Fibroblast of lung (primary cell): ENCODE results near the gene TLR2. TPM values are rescaled to one million over a fixed set of nuclear protein-coding genes. Genes with fewer than 3 reads are reported as not detected.

Experiments used
- DNase-seq, 2 donors: peaks; one replicate each; pipeline versions ENCODE4 v3.0.0 to v3.0.0-alpha.2; 2010; ENCODE audit warnings: low read depth in 2 of 2
- H2AFZ ChIP-seq: 2 replicates; pipeline ENCODE4 v1.5.1; 2012; ENCODE audit warnings: low read length, control low read depth, inconsistent platforms
- H3K27ac ChIP-seq: 2 replicates; pipeline ENCODE4 v1.5.1; 2011; ENCODE audit warnings: low read length, control low read depth; ENCODE audit not compliant: insufficient read depth
- H3K27me3 ChIP-seq: 2 replicates; pipeline ENCODE4 v1.5.1; 2011; ENCODE audit warnings: mild to moderate bottlenecking, low read length; ENCODE audit not compliant: control insufficient read depth, insufficient read depth
- H3K36me3 ChIP-seq: 2 replicates; pipeline ENCODE4 v1.5.1; 2011; ENCODE audit warnings: low read length; ENCODE audit not compliant: control insufficient read depth, insufficient read depth
- H3K4me1 ChIP-seq: 2 replicates; pipeline ENCODE4 v1.5.1; 2011; ENCODE audit warnings: low read length; ENCODE audit not compliant: control insufficient read depth, insufficient read depth; ENCODE audit errors: extremely low read depth
- H3K4me2 ChIP-seq: 2 replicates; pipeline ENCODE4 v1.5.1; 2011; ENCODE audit warnings: low read length, control low read depth; ENCODE audit not compliant: insufficient read depth; ENCODE audit errors: extremely low read depth
- H3K4me3 ChIP-seq, 4 experiments: fragments of 200-600 bp in 1 of 4; sonication (generic) in 1 of 4; replicated peaks in 1 of 4; 2 replicates each; pipeline ENCODE4 v1.5.1; 2011 to 2016; ENCODE audit warnings: low read length in 4 of 4, low read depth in 3 of 4, mild to moderate bottlenecking in 3 of 4, control low read depth in 2 of 4, inconsistent platforms in 1 of 4, mixed read lengths in 1 of 4; ENCODE audit not compliant: insufficient read depth in 1 of 4; ENCODE audit errors: control extremely low read depth in 1 of 4
- H3K79me2 ChIP-seq: 2 replicates; pipeline ENCODE4 v1.5.1; 2012; ENCODE audit warnings: mild to moderate bottlenecking, low read length, inconsistent platforms; ENCODE audit not compliant: control insufficient read depth, insufficient read depth
- H3K9ac ChIP-seq: 2 replicates; pipeline ENCODE4 v1.5.1; 2011; ENCODE audit warnings: mild to moderate bottlenecking, low read length, control low read depth; ENCODE audit not compliant: insufficient read depth
- H3K9me3 ChIP-seq: 2 replicates; pipeline ENCODE4 v1.5.1; 2012; ENCODE audit warnings: low read depth, low read length; ENCODE audit not compliant: control insufficient read depth, insufficient read depth
- H4K20me1 ChIP-seq: 2 replicates; pipeline ENCODE4 v1.5.1; 2011; ENCODE audit warnings: low read length; ENCODE audit not compliant: control insufficient read depth, insufficient read depth; ENCODE audit errors: extremely low read depth
- CTCF ChIP-seq, 2 donors: IDR thresholded peaks in 1 of 2; conservative IDR thresholded peaks in 1 of 2; 1 replicate in 1 of 2; 2 replicates in 1 of 2; pipeline ENCODE4 v1.5.1; 2011 to 2012; ENCODE audit warnings: low read length in 2 of 2, control low read depth in 1 of 2, inconsistent platforms in 1 of 2, low read depth in 1 of 2, mild to moderate bottlenecking in 1 of 2
- EZH2 ChIP-seq: IDR thresholded peaks from 2 replicates; pipeline ENCODE4 v1.5.1; 2012; ENCODE audit warnings: low read length, control low read depth, mild to moderate bottlenecking; ENCODE audit errors: missing control alignments
- polyA plus RNA-seq, 2 donors: library from polyadenylated mRNA; depleted of rRNA in 1 of 2; stranded (reverse) in 1 of 2; unstranded in 1 of 2; fragments of >200 nt; gene quantifications; 2 replicates each; pipeline ENCODE4 v1.2.1, GENCODE V29; 2011 to 2012; ENCODE audit warnings: missing spikeins in 1 of 2
- total RNA-seq: library from RNA; depleted of rRNA; stranded (reverse); fragments of >200 nt; gene quantifications from 2 replicates; pipeline ENCODE4 v1.2.1, GENCODE V29; 2014

Gene TLR2
- total and polyA plus RNA-seq, 2 donors (not counting 1 experiment from before 2014, with no cell fraction given): under 0.01 to 0.17 TPM

- Histone ChIP-seq H4K20me1 (no peaks in the 10 kb centered on the region), H3K9ac (no peak overlapping the region), H3K36me3 (peaks cover 3% of the 10 kb centered on the region), H3K27me3 (no peaks in the 10 kb centered on the region), H3K4me2 (no peak overlapping the region), H2AFZ (no peak overlapping the region), H3K79me2 (no peaks in the 10 kb centered on the region), H3K9me3 (no peaks in the 10 kb centered on the region), H3K27ac (no peak overlapping the region), H3K4me1 (no peaks in the 10 kb centered on the region), H3K4me3 (no peak overlapping the region)
- TF ChIP-seq EZH2 (no peak), CTCF (conservative IDR thresholded peaks at IDR 0.05 in 1 of 2, IDR thresholded peaks at IDR 0.05 in 1 of 2; ENCODE audit: low read depth in 1 of 2, low read length in 2 of 2) (no peak)
- no peak for DNase-seq
Measured at GRCh38 chr4:153638999-153639398, 45.1 kb upstream of the TLR2 start.

DNA sequence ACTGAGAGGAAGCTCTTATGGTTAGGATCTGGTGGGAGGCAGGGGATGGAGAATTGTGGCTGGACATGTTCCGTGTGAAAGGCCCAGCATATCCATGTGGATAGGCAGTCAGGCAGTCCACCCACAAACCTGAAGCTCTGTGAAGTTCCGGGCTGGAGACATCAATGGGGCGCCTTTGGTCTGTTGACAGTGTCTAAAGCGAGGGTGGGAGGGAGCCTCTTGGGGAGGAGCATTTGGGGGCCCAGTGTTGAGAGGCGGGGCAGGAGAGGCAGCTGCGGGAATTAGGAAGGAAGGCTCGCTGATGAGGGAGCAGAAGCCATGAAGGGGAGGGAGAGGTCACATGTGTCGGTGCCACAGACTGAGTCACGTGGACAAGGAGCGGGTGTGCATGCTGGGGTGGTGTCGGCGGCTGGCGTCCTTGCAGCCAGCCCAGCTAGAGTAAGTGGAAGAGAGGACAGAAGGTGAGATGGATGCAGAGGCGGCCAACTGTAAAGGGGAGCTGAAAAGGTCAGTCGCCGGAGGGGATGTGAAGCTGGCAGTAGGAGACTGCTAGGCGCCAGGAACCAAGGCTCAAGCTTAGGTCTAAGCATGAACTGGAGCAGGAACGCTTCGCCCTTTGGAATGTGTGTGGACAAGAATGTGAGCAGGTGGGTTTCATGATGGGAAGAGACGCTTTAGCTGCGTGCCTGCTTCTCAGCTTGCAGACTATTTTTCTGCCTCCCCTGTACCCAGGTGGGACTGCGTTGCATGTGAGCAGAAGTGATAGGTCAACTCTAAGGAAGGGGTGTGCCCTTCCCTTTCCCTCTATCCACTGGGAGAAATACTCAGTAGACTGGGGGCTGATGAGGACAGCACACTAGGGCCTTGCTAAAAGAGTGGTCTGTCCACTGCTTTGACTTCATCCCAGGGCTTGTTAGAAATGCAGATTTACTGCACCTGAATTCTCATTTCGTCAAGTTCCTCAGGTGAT, 44.0 kb upstream of the TLR2 start:
- Histone ChIP-seq H3K9ac (no peak overlapping the region), H3K4me2 (no peak overlapping the region), H3K79me2 (no peaks in the 10 kb centered on the region), H2AFZ (no peak overlapping the region), H3K4me1 (no peaks in the 10 kb centered on the region), H4K20me1 (no peaks in the 10 kb centered on the region), H3K4me3 (no peak overlapping the region), H3K36me3 (peaks cover 3% of the 10 kb centered on the region), H3K27me3 (no peaks in the 10 kb centered on the region), H3K9me3 (no peaks in the 10 kb centered on the region), H3K27ac (no peak overlapping the region)
- TF ChIP-seq EZH2 (no peak), CTCF (conservative IDR thresholded peaks at IDR 0.05 in 1 of 2, IDR thresholded peaks at IDR 0.05 in 1 of 2; ENCODE audit: low read depth in 1 of 2, low read length in 2 of 2) (no peak)
- DNase-seq: no peak

- no peaks in the 10 kb centered on the region for H3K79me2 ChIP-seq
- no peak overlapping the region for H3K4me3 ChIP-seq
- no peak overlapping the region for H3K4me2 ChIP-seq
- H3K27me3 ChIP-seq: no peaks in the 10 kb centered on the region
- TF ChIP-seq CTCF (conservative IDR thresholded peaks at IDR 0.05 in 1 of 2, IDR thresholded peaks at IDR 0.05 in 1 of 2; ENCODE audit: low read depth in 1 of 2, low read length in 2 of 2) (no peak), EZH2 (no peak)
- H3K9me3 ChIP-seq: no peaks in the 10 kb centered on the region
- H3K4me1 ChIP-seq: no peaks in the 10 kb centered on the region
- H3K36me3 ChIP-seq: no peaks in the 10 kb centered on the region
- no peak for DNase-seq
- no peak overlapping the region for H3K9ac ChIP-seq
- H3K27ac ChIP-seq: no peak overlapping the region
- H2AFZ ChIP-seq: no peak overlapping the region
- H4K20me1 ChIP-seq: no peaks in the 10 kb centered on the region
Measured at GRCh38 chr4:153641532-153641931, 42.5 kb upstream of the TLR2 start.
